ENCODE data around the gene CD36. TPM values are rescaled to one million over a fixed set of nuclear protein-coding genes. Genes with fewer than 3 reads are reported as not detected.

The CD36 gene
- total and polyA plus RNA-seq, 10 of the 15 experiments (the other 5 are each of a cell fraction or from before 2014, with no cell fraction given): 0.20 to 283 (median 172) TPM

GRCh38 chr7:80641548-80641947 is 3.1 kb downstream of the CD36 start (continued):
- TF ChIP-seq POLR2AphosphoS5 (IDR thresholded peaks at IDR 0.05; ENCODE audit: low read length) (no peak), RBBP5 (conservative IDR thresholded peaks at IDR 0.05) (no peak), IKZF2 (IDR thresholded peaks at IDR 0.05) (no peak), EP300 (IDR thresholded peaks at IDR 0.05; ENCODE audit: borderline replicate concordance in 1 of 2, control insufficient read depth in 1 of 2, low read depth in 2 of 2, low read length in 2 of 2) (no peak), ETV6 (conservative IDR thresholded peaks at IDR 0.05 in 1 of 2, IDR thresholded peaks at IDR 0.05 in 1 of 2; ENCODE audit: borderline replicate concordance in 1 of 2, low read depth in 1 of 2) (no peak), KAT2A (conservative IDR thresholded peaks at IDR 0.05; ENCODE audit: control insufficient read depth, low read depth, low read length) (no peak), NFYB (IDR thresholded peaks at IDR 0.05; ENCODE audit: insufficient read depth, low read depth, low read length) (no peak), JUNB (IDR thresholded peaks at IDR 0.05) (no peak)

DNA sequence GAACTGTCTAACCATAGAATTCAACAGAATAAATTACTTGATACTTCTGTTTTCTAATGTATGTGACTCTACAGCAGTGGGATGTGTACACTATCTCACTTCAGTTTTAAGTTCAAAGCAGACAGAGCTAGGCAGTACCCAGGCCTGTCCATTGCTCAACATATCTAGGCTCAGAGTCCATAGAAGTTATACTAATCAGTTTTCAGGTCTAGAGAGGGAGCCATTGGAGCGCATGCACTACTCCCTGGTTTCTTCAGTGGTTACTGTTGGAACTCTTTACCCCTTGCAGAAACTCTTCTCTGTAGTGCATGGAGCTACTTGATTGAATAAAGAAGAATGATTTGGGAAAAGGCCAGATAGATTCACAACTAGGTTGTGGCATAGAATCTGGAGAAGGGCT is 4.4 kb downstream of the CD36 start:
- ChIA-PET POLR2A (no interaction called here), RAD21 (ENCODE audit: unreplicated experiment) (interaction anchor here (0.6 kb wide), 1 partner anchor 38 kb away, joined by 6 read pairs; no protein-coding TSS in a partner anchor), CTCF (interaction anchor here (1.8 kb wide), 1 partner anchor 19 kb away, joined by 4 read pairs; no protein-coding TSS in a partner anchor), SMC1A (ENCODE audit: uncharacterized antibody, unreplicated experiment) (interaction anchor here (0.7 to 1.0 kb wide), 3 partner anchors 18 to 86 kb away, joined by 3 to 4 read pairs (median 3); no protein-coding TSS in a partner anchor)
- ATAC-seq: no peak
- Histone ChIP-seq H3K9me3 (replicated peaks; ENCODE audit: control insufficient read depth, insufficient read depth, low read length) (no peaks in the 10 kb centered on the region; the same call in 2 of the 3 replicates), H2AFZ (ENCODE audit: control insufficient read depth, low read depth, low read length) (no peak overlapping the region), H3K27ac (ENCODE audit: control insufficient read depth, insufficient read depth) (no peak overlapping the region), H3K79me2 (ENCODE audit: control insufficient read depth, insufficient read depth, low read length) (no peaks in the 10 kb centered on the region), H4K20me1 (ENCODE audit: control insufficient read depth, insufficient read depth) (no peaks in the 10 kb centered on the region), H3K4me3 (no peak overlapping the region), H3K9ac (ENCODE audit: control insufficient read depth, insufficient read depth, low read length) (no peak overlapping the region), H3K4me1 (ENCODE audit: control insufficient read depth, insufficient read depth, low read length) (peaks cover 3% of the 10 kb centered on the region; the same call in 1 of the 2 replicates), H3K27me3 (replicated peaks in 1 of 2; ENCODE audit: control insufficient read depth in 2 of 2, insufficient read depth in 2 of 2, low read length in 1 of 2) (no peaks in the 10 kb centered on the region), H3K4me2 (ENCODE audit: control insufficient read depth, insufficient read depth) (no peak overlapping the region), H3K36me3 (ENCODE audit: control insufficient read depth in 2 of 2, insufficient read depth in 2 of 2, low read length in 1 of 2) (no peaks in the 10 kb centered on the region)
- intact Hi-C loops (cut with micrococcal nuclease; ENCODE audit: unreplicated experiment) (no loop called here), in situ Hi-C loops (cut with MboI) (no loop called here)
- no TSS peak for BruUV-seq (replicated peaks)
- no peak for FAIRE-seq
- DNase-seq (ENCODE audit: low read depth, low spot score): no peak
- WGBS (ENCODE audit: insufficient coverage, insufficient replicate concordance, low lambda C conversion rate, missing lambda C conversion rate): 44% methylated on average over 1 of the region's 1 CpG
- TF ChIP-seq CUX1 (IDR thresholded peaks at IDR 0.05; ENCODE audit: insufficient replicate concordance, low read depth, low read length): no peak
- no peak for TF ChIP-seq CHD2 (IDR thresholded peaks at IDR 0.05; ENCODE audit: borderline replicate concordance, low read depth, low read length)
- TF ChIP-seq ZNF592 (IDR thresholded peaks at IDR 0.05): no peak
- no peak for TF ChIP-seq RUNX3 (IDR thresholded peaks at IDR 0.05; ENCODE audit: low read length)
- TF ChIP-seq STAT1 (conservative IDR thresholded peaks at IDR 0.05): no peak
- no peak for TF ChIP-seq SIX5 (IDR thresholded peaks at IDR 0.05; ENCODE audit: low read depth, low read length, severe bottlenecking)
